Measurements from ENCODE around the gene TP73.

Gene TP73

GRCh38 chr1:3656450-3657095 lies 4.3 kb downstream of the TP73 start:
- no peak for DNase-seq

GRCh38 chr1:3657096-3657475 lies 4.8 kb downstream of the TP73 start:
- no peak for DNase-seq

DNA sequence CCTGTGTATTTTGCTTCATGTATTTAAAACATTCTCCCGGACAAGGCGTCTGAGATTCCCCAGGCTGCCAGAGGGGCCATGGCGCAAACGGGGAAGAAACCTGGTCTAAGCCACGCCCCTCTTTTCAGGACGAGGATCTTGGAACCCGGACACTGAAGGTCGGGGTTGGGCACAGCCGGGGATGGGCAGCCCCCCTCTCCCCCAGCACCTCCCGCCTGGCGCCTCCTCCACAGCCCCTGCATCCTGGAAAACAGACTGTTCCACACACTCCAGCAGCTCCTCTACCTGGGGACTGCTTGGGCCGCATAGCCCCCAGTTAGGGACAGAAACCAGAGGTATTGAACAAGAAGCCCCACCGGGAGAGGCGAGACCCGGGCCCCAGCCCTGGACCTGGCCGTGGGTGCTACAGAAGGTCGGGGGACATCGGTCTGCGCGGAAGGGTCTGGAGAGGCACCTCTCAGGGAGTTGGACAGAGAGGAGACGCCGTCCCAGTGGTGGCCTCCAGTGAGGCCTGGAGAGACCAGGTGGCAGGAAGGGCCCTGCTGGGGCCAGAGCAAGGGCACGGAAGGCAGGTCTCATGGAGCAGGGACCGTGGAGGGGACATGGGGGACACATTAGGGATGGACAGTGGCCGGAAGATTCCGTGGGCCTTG lies 5.4 kb downstream of the TP73 start:
- no peak for DNase-seq

GRCh38 chr1:3658231-3658615 lies 5.9 kb downstream of the TP73 start:
- DNase-seq: no peak

- DNase-seq: no peak
Observed at GRCh38 chr1:3659093-3659492, 6.8 kb downstream of the TP73 start.

DNA sequence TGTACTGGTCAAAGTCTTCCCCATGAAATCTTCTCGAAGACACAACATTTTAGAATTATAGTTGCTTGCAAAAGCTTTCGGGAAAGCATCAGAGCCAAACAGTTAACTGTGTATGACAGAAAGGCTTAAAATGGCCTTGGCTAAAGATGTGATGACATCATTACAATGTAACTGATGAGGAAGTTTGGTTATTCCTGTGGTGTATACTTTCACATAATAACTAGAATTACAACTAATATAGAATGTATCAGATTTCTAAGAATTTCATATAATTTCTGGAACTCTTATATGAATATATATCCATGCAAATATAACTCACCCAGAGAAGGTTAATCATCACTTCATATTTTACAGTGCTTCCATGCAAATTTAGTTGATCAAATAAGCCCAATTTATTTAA lies 8.4 kb downstream of the TP73 start:
- DNase-seq: no peak

DNA sequence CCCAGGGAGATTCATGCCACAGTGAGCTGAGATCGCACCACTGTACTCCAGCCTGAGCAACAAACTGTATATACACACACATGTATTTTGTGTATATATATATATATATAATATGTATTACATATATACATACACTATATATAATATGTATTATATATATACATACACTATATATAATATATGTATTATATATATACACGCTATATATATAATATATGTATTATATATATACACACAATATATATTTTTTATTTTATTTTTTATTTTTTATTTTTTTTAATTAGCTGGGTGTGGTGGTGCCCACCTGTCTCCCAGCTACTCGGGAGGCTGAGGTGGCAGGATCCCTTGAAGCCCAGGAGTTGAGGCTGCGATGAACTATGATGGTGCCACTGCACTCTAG lies 9.3 kb downstream of the TP73 start:
- DNase-seq: no peak

GRCh38 chr1:3662080-3662671 lies 9.9 kb downstream of the TP73 start:
- no peak for DNase-seq

DNA sequence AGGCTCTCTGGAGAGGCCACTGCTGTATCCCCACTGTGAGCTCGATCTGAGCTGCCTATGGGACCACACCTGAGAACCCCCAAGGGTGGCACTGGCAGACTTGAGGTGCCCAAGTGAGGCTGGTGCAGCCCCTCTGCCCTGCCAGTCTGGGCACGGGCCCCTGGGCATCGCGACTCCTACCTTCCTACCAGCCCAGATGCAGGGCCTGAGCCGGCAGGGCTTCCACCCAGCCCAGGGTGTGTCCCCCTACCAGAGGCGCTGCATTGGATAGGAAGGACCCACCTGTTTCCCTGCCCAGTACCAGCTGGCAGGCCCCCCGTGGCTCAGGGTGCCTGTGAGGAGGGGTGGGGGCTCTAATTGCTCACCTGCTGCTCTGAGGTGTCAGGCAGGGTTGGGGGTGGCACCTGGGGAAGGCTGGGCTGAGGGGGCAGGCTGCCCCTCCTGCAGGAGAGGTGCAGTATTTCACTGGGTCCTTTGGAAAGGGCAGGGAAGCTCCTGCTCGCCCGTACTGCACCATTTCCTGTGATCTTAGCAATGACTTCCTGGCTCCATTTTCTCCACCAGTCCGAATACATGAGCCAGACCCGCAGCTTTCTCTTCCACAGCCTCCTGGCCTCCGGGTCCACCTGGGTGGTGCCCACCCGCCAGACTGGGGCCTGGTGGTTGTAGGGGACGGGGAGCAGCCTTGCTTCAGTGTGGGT lies 11.8 kb downstream of the TP73 start:
- no peak for DNase-seq

GRCh38 chr1:3664700-3665375 lies 12.5 kb downstream of the TP73 start:
- no peak for DNase-seq

GRCh38 chr1:3668148-3668547 lies 15.8 kb downstream of the TP73 start:
- no peak for DNase-seq

DNA sequence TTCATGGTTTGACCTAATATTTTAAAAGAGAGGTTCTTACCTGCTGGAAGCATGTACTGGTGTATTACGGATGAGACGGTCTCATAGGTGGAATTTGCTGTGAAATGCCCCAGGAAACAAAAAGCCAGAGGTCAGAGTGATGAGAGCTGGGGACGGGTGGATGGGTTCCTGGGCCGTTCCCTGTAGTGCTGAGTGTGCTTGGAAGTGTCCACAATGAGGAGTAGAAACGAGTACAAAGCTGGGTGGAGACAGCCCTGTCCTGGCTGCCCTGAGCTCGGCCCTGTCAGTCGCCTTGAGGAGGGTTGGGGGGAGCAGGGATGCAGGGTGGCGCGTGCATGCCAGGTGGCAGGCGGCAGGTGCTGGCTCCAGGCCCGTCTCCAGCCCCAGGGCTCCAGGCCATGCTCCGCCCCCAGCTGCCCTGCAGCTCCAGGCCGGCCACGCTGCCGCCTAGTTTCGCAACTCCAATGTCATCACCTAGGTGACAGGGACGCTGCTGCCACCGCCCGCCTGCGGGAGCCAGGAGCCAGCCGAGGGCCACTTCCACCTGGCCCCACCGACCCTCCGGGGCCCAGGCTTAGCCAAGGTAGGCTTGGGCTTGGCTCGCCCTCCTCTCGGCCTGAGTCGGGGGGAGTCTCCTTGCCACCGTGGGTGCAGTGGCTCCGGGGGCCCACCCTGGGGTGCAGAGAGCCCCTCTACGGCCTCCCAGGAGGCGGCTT lies 16.4 kb downstream of the TP73 start:
- DNase-seq: no peak

GRCh38 chr1:3669421-3669821 lies 17.1 kb downstream of the TP73 start:
- no peak for DNase-seq

- no peak for DNase-seq
Observed at GRCh38 chr1:3669971-3670431, 17.7 kb downstream of the TP73 start.

DNA sequence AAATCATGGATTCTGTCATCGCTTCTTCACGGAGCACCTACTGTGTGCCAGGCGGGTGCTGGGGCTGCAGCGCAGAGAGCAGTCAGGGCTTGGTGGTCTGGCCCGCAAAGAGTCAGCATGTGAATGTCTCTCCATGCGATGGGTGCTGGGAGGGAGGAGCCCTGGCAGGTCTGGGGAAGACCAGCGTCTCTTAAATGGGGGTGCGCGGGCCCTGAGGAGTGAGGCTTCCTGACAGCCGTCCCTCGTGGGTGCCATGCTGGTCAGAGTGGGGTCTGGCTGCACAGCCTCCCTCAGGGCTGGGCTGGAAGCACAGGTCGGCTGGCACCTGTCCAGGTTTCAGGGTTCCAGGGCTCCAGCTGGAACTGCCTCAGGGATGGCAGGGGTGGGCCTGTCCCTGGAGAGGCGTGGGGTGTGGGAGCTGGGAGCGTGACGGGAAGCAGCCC lies 18.5 kb downstream of the TP73 start:
- DNase-seq: no peak

DNA sequence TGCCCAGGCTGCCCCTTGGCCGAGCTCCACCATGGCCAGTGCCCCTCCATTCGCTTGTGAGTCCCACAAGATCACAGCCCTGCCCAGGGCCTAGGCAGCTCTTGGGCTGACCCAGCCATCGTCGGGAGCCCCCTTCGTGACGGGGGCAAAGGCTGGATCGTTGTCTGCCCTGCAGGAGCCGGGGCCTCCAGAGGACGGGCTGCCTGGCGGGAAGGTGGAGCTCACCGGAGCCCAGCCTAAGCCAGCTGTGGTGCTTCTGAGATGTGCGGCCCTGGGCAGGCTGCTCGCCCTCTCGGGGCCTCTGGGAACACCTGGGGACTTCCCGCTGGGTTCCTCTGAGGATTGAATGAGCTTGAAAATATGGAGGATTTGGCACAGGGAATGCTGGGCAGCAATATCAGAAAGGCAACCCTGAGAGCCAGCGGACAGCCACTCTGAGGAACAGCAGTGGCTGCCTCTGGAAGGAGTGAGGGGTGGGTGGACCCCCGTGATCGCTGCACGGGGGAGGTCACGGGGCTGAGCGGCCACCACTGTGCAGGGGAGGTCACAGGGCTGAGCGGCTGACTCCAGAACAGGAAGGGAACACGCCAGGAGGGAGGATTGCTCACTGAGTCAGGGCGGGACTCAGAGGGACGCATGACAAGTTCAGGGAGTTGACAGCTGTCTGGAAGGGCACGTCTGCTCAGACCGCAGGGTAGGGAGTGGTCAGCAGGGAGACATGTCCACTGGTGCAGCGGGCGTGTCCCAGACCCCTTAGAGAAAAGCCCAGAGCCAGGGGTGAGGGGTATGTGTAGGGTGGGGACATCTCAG lies 19.3 kb downstream of the TP73 start:
- DNase-seq: no peak

DNA sequence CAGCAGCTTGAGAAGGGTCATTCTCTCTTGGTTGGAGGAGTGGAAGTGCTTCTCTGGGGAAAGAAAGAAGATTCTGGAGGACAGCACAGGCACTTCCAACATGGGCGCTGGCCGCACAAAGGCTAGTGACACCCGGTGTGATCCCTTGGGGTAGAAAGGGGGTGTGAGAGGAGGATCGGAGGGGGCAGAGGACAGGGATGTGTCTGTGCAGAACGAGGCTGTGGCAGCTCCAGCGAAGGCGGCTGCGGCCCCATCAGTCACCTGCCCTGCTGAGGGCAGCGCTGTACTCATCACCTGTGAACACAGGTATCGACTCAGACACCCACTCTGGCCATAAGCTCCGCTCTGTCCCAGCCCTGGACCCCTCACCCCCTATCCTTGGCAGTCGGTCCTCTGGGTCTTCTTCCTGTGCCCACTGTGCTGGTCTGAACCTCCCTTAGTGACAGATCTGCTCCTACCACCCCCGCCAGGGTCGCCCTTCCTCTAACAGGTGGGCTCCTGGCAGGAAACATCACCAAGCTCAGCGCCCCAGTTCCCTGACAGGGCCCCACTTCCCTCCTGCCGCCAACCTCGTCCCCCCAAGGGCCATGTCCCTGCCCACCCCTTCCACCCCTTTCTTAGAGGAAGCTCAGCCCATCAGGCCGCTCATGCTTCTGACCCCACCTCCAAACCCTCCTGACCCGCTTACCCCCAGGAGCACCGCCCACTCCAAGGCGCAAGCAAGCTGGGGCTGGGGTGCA lies 20.1 kb downstream of the TP73 start:
- DNase-seq: no peak

GRCh38 chr1:3672971-3673361 lies 20.6 kb downstream of the TP73 start:
- no peak for DNase-seq

- no peak for DNase-seq
Observed at GRCh38 chr1:3673381-3674099, 21.2 kb downstream of the TP73 start.

Measured in activated CD4-positive, alpha-beta T cell treated with anti-CD3 and anti-CD28 coated beads, Interleukin-2, amount 50 U/mL, for 4 hours (primary cell).